CD1c-positive myeloid dendritic cell (primary cell): ENCODE results near the gene IVNS1ABP.
"Not testable (repeated sequence)": the region's sequence is repeated elsewhere in the genome, so short reads cannot be mapped to it uniquely, and the experiment has no call there.

Experiments used
- DNase-seq: peaks from one replicate; pipeline ENCODE4 v3.0.0-alpha.2; 2016; ENCODE audit errors: extremely low spot score

Gene IVNS1ABP

GRCh38 chr1:185257116-185257949 is 59.7 kb downstream of the IVNS1ABP start:
- DNase-seq, result not testable (repeated sequence)

DNA sequence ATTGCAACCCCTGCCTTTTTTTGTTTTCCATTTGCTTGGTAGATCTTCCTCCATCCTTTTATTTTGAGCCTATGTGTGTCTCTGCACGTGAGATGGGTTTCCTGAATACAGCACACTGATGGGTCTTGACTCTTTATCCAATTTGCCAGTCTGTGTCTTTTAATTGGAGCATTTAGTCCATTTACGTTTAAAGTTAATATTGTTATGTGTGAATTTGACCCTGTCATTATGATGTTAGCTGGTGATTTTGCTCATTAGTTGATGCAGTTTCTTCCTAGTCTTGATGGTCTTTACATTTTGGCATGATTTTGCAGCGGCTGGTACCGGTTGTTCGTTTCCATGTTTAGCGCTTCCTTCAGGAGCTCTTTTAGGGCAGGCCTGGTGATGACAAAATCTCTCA is 61.4 kb downstream of the IVNS1ABP start:
- DNase-seq, result not testable (repeated sequence)

GRCh38 chr1:185252404-185252803 is 64.6 kb downstream of the IVNS1ABP start:
- DNase-seq, result not testable (repeated sequence)

- not testable (repeated sequence) for DNase-seq
Observed at GRCh38 chr1:185251928-185252327, 65.1 kb downstream of the IVNS1ABP start.

DNA sequence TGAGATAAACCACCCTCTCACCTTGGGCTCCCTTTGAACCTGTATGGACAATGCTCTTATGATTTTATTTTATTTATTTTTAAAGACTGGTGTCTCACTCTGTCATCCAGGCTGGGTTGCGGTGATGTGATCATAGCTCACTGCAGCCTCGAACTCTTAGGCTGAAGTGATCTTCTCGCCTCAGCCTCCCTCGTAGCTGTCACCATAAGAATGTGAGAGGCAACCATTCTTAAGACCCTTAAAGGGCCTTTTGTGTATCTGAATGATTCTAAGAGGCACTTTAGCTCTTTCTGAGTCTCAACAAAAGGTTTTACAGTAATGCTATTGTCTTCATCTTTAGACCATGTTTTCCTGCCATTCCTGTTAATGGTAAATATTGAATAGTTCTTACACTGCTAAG is 67.0 kb downstream of the IVNS1ABP start:
- DNase-seq, result no peak

- DNase-seq, result no peak
Observed at GRCh38 chr1:185249563-185249962, 67.5 kb downstream of the IVNS1ABP start.
